ENCODE data around the gene PRDX5.

The PRDX5 gene

DNA sequence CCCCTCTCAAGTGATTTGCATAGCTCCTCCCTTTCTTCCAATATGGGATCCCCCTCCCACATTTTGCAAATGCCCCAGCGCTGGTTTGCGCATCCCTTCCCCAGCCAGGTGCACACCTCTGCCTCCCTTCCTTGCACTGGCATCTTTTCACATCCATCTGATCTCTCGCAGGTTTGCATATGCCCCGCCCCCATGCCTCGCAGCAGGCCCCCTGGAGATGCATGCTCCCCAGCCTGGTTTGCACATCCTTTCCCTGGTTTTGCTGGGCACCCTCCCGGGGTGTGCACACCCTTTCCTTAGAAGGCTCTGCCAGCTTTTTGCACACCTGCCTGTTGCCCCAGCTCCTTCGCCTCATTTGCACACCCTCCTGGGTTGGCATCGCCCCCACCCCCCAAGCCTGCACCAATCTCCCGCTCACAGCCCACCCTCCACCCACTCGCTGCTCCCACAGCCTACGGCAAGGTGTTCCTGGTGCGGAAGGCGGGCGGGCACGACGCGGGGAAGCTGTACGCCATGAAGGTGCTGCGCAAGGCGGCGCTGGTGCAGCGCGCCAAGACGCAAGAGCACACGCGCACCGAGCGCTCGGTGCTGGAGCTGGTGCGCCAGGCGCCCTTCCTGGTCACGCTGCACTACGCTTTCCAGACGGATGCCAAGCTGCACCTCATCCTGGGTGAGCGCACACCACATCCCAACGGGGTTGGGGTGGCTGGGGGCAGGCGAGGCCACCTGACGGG lies 42.0 kb downstream of the PRDX5 start:
- Histone ChIP-seq H3K23ac (ENCODE audit: low read depth, low read length, poor library complexity) (peak overlapping the region; percentile 87), H3K79me1 (ENCODE audit: low read depth, low read length) (peaks cover 3% of the 10 kb centered on the region), H3K4me2 (ENCODE audit: insufficient read depth, low read length, poor library complexity, severe bottlenecking) (peak overlapping the region; percentile 93), H4K91ac (ENCODE audit: low read depth, low read length, poor library complexity) (no peak overlapping the region), H3K9ac (ENCODE audit: low read depth, low read length, poor library complexity) (peak overlapping the region; percentile 78), H3K27me3 (ENCODE audit: control insufficient read depth in 3 of 3, insufficient read depth in 3 of 3, low read depth in 1 of 3, low read length in 3 of 3) (no peaks in the 10 kb centered on the region), H3K4me1 (ENCODE audit: control insufficient read depth in 2 of 2, insufficient read depth in 1 of 2, low read depth in 1 of 2, low read length in 2 of 2) (peaks cover 21 to 26% of the 10 kb centered on the region in 2 donors), H3K27ac (replicated peaks; ENCODE audit: low read length) (no peak overlapping the region), H2AFZ (ENCODE audit: low read length) (peak overlapping the region; percentile 99), H2BK15ac (ENCODE audit: low read length) (peak overlapping the region; percentile 83), H3K4me3 (ENCODE audit: low read length in 2 of 2) (peak overlapping the region; percentile 90 to 96), H2BK120ac (ENCODE audit: low read depth, low read length) (no peak overlapping the region), H3K18ac (ENCODE audit: low read length) (peak overlapping the region; percentile 62), H3K4ac (ENCODE audit: low read length) (no peak overlapping the region), H3K9me3 (replicated peaks in 1 of 2; ENCODE audit: control insufficient read depth in 2 of 2, insufficient read depth in 1 of 2, low read depth in 1 of 2, low read length in 2 of 2) (no peaks in the 10 kb centered on the region), H4K8ac (ENCODE audit: low read depth, low read length) (peak overlapping the region; percentile 9), H3K14ac (ENCODE audit: low read length) (peak overlapping the region; percentile 17), H2BK12ac (ENCODE audit: low read length) (no peak overlapping the region), H2AK5ac (ENCODE audit: low read depth, low read length) (peak overlapping the region; percentile 66), H2BK5ac (ENCODE audit: low read length) (no peak overlapping the region), H3K36me3 (replicated peaks in 1 of 2; ENCODE audit: control insufficient read depth in 2 of 2, insufficient read depth in 2 of 2, low read length in 2 of 2) (peaks cover 9 to 43% of the 10 kb centered on the region in 2 donors)
- DNase-seq (ENCODE audit: low spot score), result no peak
- no CpG with 5 or more reads among the region's 38 CpGs for WGBS, 2 donors (ENCODE audit: extremely low coverage in 2 of 2, insufficient read length in 2 of 2, insufficient replicate concordance in 1 of 2)

DNA sequence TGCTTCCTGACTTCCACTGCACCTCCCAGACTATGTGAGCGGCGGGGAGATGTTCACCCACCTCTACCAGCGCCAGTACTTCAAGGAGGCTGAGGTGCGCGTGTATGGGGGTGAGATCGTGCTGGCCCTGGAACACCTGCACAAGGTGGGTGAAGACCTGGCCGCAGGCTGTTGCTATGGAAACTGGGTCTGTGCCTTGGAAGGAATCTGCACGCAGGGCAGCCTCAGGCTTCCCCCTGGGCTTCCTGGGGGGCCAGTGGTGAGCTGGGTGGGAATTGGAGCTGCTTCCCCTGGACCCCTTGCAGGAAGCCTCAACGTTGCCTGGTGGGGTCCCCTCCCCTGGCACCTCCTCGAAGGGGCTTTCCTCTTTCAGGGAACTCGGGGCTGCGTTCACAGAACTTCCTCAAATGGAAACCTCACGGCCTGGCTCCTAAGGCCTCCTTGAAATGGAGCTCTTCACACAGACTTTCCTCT lies 42.6 kb downstream of the PRDX5 start:
- no peak for DNase-seq (ENCODE audit: low spot score)
- Histone ChIP-seq H3K27ac (replicated peaks; ENCODE audit: low read length) (no peak overlapping the region), H3K36me3 (replicated peaks in 1 of 2; ENCODE audit: control insufficient read depth in 2 of 2, insufficient read depth in 2 of 2, low read length in 2 of 2) (peaks cover 11 to 49% of the 10 kb centered on the region in 2 donors), H2BK12ac (ENCODE audit: low read length) (peak overlapping the region; percentile 73), H3K27me3 (ENCODE audit: control insufficient read depth in 3 of 3, insufficient read depth in 3 of 3, low read depth in 1 of 3, low read length in 3 of 3) (no peaks in the 10 kb centered on the region), H3K4ac (ENCODE audit: low read length) (no peak overlapping the region), H3K23ac (ENCODE audit: low read depth, low read length, poor library complexity) (peak overlapping the region; percentile 87), H2BK5ac (ENCODE audit: low read length) (no peak overlapping the region), H3K9me3 (replicated peaks in 1 of 2; ENCODE audit: control insufficient read depth in 2 of 2, insufficient read depth in 1 of 2, low read depth in 1 of 2, low read length in 2 of 2) (no peaks in the 10 kb centered on the region), H2AK5ac (ENCODE audit: low read depth, low read length) (peak overlapping the region; percentile 66), H3K14ac (ENCODE audit: low read length) (no peak overlapping the region), H3K9ac (ENCODE audit: low read depth, low read length, poor library complexity) (no peak overlapping the region), H4K8ac (ENCODE audit: low read depth, low read length) (no peak overlapping the region), H4K91ac (ENCODE audit: low read depth, low read length, poor library complexity) (no peak overlapping the region), H3K4me1 (ENCODE audit: control insufficient read depth in 2 of 2, insufficient read depth in 1 of 2, low read depth in 1 of 2, low read length in 2 of 2) (peaks cover 17 to 22% of the 10 kb centered on the region in 2 donors), H3K79me1 (ENCODE audit: low read depth, low read length) (peaks cover 3% of the 10 kb centered on the region), H3K4me2 (ENCODE audit: insufficient read depth, low read length, poor library complexity, severe bottlenecking) (no peak overlapping the region), H3K18ac (ENCODE audit: low read length) (no peak overlapping the region), H2BK120ac (ENCODE audit: low read depth, low read length) (peak overlapping the region; percentile 72), H2AFZ (ENCODE audit: low read length) (no peak overlapping the region), H2BK15ac (ENCODE audit: low read length) (peak overlapping the region; percentile 83), H3K4me3 (ENCODE audit: low read length in 2 of 2) (peak overlapping the region in 1 of 2 donors; percentile 96)
- WGBS, 2 donors (ENCODE audit: extremely low coverage in 2 of 2, insufficient read length in 2 of 2, insufficient replicate concordance in 1 of 2), result no CpG with 5 or more reads among the region's 13 CpGs

DNA sequence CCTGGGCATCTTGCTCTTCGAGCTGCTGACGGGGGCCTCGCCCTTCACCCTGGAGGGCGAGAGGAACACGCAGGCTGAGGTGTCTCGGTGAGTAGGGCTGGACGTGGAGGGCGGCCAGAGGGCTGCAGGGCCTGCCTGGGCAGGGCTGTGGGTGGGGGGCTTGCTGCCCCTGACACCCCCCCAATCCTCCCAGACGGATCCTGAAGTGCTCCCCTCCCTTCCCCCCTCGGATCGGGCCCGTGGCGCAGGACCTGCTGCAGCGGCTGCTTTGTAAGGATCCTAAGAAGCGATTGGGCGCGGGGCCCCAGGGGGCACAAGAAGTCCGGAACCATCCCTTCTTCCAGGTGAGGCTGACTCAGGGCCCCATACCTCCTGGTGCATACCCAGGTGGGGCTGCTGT lies 43.7 kb downstream of the PRDX5 start:
- no peak overlapping the region for H2AFZ ChIP-seq (ENCODE audit: low read length)
- no peak overlapping the region for H3K27ac ChIP-seq (replicated peaks; ENCODE audit: low read length)
- H3K9ac ChIP-seq (ENCODE audit: low read depth, low read length, poor library complexity), result no peak overlapping the region
- no peak for DNase-seq (ENCODE audit: low spot score)
- H3K4ac ChIP-seq (ENCODE audit: low read length), result no peak overlapping the region
- no peaks in the 10 kb centered on the region for H3K27me3 ChIP-seq (ENCODE audit: control insufficient read depth in 3 of 3, insufficient read depth in 3 of 3, low read depth in 1 of 3, low read length in 3 of 3)
- no peaks in the 10 kb centered on the region for H3K9me3 ChIP-seq (replicated peaks in 1 of 2; ENCODE audit: control insufficient read depth in 2 of 2, insufficient read depth in 1 of 2, low read depth in 1 of 2, low read length in 2 of 2)
- H3K14ac ChIP-seq (ENCODE audit: low read length), result no peak overlapping the region
- no peak overlapping the region for H3K23ac ChIP-seq (ENCODE audit: low read depth, low read length, poor library complexity)
- H4K8ac ChIP-seq (ENCODE audit: low read depth, low read length), result no peak overlapping the region
- no peak overlapping the region for H4K91ac ChIP-seq (ENCODE audit: low read depth, low read length, poor library complexity)
- no peak overlapping the region for H2BK15ac ChIP-seq (ENCODE audit: low read length)
- no peak overlapping the region for H3K18ac ChIP-seq (ENCODE audit: low read length)
- no peak overlapping the region for H3K4me3 ChIP-seq (ENCODE audit: low read length in 2 of 2)
- peaks cover 17 to 19% of the 10 kb centered on the region in 2 donors for H3K4me1 ChIP-seq (ENCODE audit: control insufficient read depth in 2 of 2, insufficient read depth in 1 of 2, low read depth in 1 of 2, low read length in 2 of 2)
- no peak overlapping the region for H2BK12ac ChIP-seq (ENCODE audit: low read length)
- H3K36me3 ChIP-seq (replicated peaks in 1 of 2; ENCODE audit: control insufficient read depth in 2 of 2, insufficient read depth in 2 of 2, low read length in 2 of 2), result peaks cover 13 to 59% of the 10 kb centered on the region in 2 donors
- WGBS, 2 donors (ENCODE audit: extremely low coverage in 2 of 2, insufficient read length in 2 of 2, insufficient replicate concordance in 1 of 2), result no CpG with 5 or more reads among the region's 18 CpGs
- H2AK5ac ChIP-seq (ENCODE audit: low read depth, low read length), result no peak overlapping the region
- H2BK5ac ChIP-seq (ENCODE audit: low read length), result peak overlapping the region; percentile 53
- H2BK120ac ChIP-seq (ENCODE audit: low read depth, low read length), result no peak overlapping the region
- H3K79me1 ChIP-seq (ENCODE audit: low read depth, low read length), result peaks cover 3% of the 10 kb centered on the region
- no peak overlapping the region for H3K4me2 ChIP-seq (ENCODE audit: insufficient read depth, low read length, poor library complexity, severe bottlenecking)

DNA sequence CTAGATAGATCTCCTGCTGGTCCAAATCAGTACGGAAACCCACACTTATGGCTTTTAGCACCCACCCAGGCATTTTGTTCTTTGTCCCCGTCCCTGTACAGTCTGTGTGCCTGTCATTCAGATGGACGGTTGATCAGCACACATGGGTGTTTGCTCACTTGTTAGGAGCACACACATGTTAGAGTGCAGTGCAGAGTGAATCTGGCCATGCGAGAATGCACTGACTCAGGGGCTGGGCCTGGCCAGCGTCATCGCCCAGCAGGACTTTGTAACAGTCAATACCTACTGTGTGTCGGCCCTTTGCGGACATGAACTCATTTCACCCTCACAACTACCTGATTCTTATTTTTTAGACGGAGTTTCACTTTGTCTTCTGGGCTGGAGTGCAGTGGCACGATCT lies 44.4 kb downstream of the PRDX5 start:
- Histone ChIP-seq H3K4me1 (ENCODE audit: control insufficient read depth in 2 of 2, insufficient read depth in 1 of 2, low read depth in 1 of 2, low read length in 2 of 2) (peaks cover 16% of the 10 kb centered on the region in 2 donors), H2BK120ac (ENCODE audit: low read depth, low read length) (no peak overlapping the region), H4K8ac (ENCODE audit: low read depth, low read length) (no peak overlapping the region), H3K4me3 (ENCODE audit: low read length in 2 of 2) (no peak overlapping the region), H3K36me3 (replicated peaks in 1 of 2; ENCODE audit: control insufficient read depth in 2 of 2, insufficient read depth in 2 of 2, low read length in 2 of 2) (peaks cover 13 to 64% of the 10 kb centered on the region in 2 donors), H3K9ac (ENCODE audit: low read depth, low read length, poor library complexity) (no peak overlapping the region), H3K23ac (ENCODE audit: low read depth, low read length, poor library complexity) (no peak overlapping the region), H3K4me2 (ENCODE audit: insufficient read depth, low read length, poor library complexity, severe bottlenecking) (no peak overlapping the region), H2AFZ (ENCODE audit: low read length) (no peak overlapping the region), H4K91ac (ENCODE audit: low read depth, low read length, poor library complexity) (no peak overlapping the region), H2AK5ac (ENCODE audit: low read depth, low read length) (no peak overlapping the region), H2BK5ac (ENCODE audit: low read length) (no peak overlapping the region), H3K18ac (ENCODE audit: low read length) (no peak overlapping the region), H3K14ac (ENCODE audit: low read length) (no peak overlapping the region), H3K79me1 (ENCODE audit: low read depth, low read length) (peaks cover 3% of the 10 kb centered on the region), H3K27ac (replicated peaks; ENCODE audit: low read length) (no peak overlapping the region), H3K9me3 (replicated peaks in 1 of 2; ENCODE audit: control insufficient read depth in 2 of 2, insufficient read depth in 1 of 2, low read depth in 1 of 2, low read length in 2 of 2) (no peaks in the 10 kb centered on the region), H2BK15ac (ENCODE audit: low read length) (no peak overlapping the region), H3K27me3 (ENCODE audit: control insufficient read depth in 3 of 3, insufficient read depth in 3 of 3, low read depth in 1 of 3, low read length in 3 of 3) (no peaks in the 10 kb centered on the region), H2BK12ac (ENCODE audit: low read length) (no peak overlapping the region), H3K4ac (ENCODE audit: low read length) (no peak overlapping the region)
- no CpG with 5 or more reads among the region's 10 CpGs for WGBS, 2 donors (ENCODE audit: extremely low coverage in 2 of 2, insufficient read length in 2 of 2, insufficient replicate concordance in 1 of 2)
- DNase-seq (ENCODE audit: low spot score), result no peak

Data from neuronal stem cell (in vitro differentiated cells).